HG03378 (cell line): ENCODE results near the gene TSPAN9.

Experiments used
- ATAC-seq: cut with Tn5 transposase; IDR thresholded peaks from one replicate; pipeline ENCODE4 v1.9.1; 2021; ENCODE audit warnings: mild to moderate bottlenecking, moderate library complexity; ENCODE audit not compliant: unreplicated experiment

TSPAN9 gene

DNA sequence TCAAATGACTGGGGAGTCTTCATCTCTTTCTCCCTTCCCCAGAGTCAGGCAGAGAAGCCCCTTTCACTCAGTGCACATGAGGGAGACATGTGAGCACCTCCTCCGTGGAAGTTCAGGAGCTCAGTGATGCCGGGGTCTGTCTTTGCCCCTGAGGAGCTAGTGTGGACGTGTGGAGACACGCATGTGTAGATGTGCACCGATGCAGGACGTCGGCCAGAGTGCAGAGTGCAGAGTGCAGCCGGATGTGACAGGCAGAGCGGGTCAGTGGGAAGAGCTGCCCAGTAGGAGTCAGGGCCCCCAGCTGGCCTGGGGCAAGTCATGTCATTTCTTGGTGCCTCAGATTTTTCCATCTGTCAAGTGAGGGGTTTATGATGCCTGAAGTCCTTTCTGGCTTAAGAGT lies 20.7 kb downstream of the TSPAN9 start:
- ATAC-seq, result no peak

DNA sequence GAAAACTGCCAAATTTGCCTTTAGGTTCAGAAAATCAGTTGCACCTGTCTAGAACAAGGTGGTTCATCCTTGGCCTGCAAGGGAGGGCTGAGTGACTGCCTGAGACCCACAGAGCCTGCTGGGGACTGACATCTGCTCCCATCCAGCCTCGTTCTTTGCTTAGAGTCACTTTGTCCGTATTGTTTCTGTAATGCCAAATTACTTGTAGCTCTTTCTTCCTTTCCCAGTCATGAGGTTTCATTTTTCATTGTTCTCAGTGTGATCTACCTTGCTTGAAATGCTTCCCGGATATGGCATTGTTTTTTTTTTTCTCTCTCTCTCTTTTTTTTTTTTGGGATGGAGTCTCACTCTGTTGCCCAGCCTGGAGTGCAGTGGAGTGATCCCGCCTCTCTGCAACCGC lies 21.3 kb downstream of the TSPAN9 start:
- ATAC-seq, result no peak

DNA sequence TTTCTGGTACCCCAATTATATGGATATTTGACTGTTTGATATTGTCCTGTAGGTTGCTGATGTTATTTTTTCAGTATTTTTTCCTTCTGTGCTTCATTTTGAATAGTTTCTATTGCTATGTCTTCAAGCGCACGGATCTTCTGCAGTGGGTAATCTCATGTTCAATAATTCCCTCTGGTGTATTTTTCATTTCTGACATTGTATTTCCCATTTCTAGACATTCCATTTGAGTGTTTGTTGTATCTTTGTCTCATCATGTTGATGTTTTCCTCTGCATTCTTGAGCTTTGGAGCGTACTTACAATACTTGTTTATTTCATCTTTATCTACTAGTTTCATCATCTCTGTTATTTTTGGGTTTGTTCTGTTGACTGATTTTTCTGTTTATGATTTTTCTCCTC lies 22.0 kb downstream of the TSPAN9 start:
- ATAC-seq, result no peak

- no peak for ATAC-seq
Measured at GRCh38 chr12:3101309-3102024, 24.3 kb downstream of the TSPAN9 start.

GRCh38 chr12:3102771-3103410 lies 25.7 kb downstream of the TSPAN9 start:
- ATAC-seq, result no peak

DNA sequence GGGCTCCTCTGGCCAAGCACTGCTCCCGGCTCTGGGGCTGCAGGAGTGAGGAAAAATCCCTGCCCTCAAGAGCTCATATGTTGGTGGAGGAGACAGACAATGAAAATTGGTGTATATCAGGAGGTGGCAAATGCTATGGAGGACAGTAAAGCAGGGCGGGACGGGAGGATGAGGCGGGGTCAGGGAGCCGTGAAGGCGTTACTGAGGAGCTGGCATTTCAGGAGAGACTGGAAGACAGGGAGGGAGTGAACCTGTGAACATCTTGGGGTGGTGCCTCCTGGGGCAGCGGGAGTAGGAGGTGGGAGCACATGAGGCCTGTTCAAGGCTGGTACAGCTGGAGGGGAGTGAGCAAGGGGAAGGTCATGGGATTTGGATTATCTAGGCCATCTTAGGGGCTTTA lies 26.6 kb downstream of the TSPAN9 start:
- ATAC-seq, result no peak

- no peak for ATAC-seq
Measured at GRCh38 chr12:3105690-3106479, 28.7 kb downstream of the TSPAN9 start.

DNA sequence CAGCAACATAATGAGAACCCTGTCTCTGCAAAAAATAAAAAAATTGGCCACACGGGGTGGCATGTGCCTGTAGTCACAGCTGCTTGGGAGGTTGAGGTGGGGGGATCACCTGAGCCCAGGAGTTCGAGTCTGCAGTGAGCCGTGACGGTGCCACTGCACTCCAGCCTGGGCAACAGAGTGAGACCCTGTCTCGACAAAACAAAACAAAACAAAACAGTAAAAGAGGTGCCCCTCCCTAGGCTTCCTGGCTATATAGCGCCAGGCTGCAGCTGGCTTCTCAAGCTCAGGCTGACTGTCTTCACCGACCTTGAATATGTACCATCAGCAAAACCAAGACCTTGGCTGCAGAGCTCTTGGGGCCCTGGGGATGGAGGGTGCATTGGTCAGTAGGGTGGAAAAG lies 29.4 kb downstream of the TSPAN9 start:
- ATAC-seq, result no peak

- ATAC-seq, result no peak
Measured at GRCh38 chr12:3107071-3107583, 29.9 kb downstream of the TSPAN9 start.

- no peak for ATAC-seq
Measured at GRCh38 chr12:3107954-3108353, 30.8 kb downstream of the TSPAN9 start.

GRCh38 chr12:3110578-3110977 lies 33.4 kb downstream of the TSPAN9 start:
- no peak for ATAC-seq

- no peak for ATAC-seq
Measured at GRCh38 chr12:3113671-3114325, 36.6 kb downstream of the TSPAN9 start.

DNA sequence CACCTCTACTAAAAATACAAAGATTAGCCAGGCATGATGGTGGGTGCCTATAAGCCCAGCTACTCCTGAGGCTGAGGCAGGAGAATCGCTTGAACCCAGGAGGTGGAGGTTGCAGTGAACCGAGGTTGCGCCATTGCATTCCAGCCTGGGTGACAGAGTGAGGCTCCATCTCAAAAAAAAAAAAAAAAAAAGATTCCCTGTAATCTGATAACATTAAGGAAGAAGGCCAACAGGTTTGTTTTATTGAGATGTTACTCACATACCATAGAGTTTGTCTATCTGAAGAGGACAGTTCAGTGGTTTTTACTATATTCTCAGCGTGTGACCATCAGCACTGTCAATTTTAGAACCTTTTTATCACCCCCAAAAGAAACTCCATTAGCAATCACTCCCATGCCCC lies 37.5 kb downstream of the TSPAN9 start:
- no peak for ATAC-seq

DNA sequence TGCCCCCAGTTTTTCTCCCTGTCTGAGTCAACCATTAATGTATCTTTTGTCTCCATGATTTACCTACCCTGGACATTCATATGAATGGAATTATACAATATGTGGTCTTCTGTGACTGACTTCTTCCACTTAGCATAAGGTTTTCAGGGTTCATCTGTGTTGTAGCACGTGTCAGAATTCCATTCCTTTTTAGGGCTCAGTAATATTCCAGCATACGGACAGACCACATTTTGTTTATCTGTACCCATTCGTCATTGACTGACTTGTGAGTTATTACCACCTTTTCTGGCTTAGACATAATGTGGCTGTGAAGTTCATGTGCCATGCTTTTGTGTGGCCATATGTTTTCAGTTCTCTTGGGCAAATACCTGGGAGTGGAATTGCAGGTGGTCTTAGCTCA lies 37.9 kb downstream of the TSPAN9 start:
- ATAC-seq, result no peak

DNA sequence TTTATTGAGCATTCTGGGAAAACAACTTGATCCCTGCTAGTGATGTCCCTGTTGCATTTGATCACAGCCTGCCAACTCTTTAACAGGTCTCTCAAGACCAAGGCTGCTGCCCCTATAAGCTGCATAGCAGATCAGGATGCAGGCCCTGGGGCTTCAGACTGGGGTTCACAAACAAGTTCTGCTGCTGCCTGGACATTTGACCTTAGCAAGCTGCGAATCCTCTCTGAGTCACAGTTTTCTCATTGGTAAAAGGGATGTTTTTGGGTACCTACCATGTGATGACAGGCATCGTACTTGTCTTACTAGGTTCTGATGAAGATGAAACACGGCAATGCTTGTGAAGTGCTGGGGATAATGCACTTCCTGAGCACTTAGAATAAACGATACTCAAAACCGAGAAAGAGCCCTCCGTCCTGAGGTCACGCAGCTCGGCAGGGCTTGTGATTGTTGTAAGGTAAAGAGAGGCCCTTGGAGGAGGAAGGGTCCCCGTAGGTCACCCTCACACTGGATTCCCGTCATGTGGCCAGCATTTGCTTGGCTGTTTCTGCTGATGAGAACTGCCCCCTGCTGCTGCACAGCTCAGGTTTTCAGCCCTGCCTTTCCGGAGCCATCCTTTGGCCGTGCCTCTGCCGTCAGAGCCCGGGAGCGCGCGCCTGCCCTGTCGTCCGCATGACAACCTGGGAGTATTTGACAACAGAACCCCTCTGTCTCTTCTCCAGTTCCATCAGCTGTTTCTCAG lies 39.1 kb downstream of the TSPAN9 start:
- ATAC-seq, result no peak

DNA sequence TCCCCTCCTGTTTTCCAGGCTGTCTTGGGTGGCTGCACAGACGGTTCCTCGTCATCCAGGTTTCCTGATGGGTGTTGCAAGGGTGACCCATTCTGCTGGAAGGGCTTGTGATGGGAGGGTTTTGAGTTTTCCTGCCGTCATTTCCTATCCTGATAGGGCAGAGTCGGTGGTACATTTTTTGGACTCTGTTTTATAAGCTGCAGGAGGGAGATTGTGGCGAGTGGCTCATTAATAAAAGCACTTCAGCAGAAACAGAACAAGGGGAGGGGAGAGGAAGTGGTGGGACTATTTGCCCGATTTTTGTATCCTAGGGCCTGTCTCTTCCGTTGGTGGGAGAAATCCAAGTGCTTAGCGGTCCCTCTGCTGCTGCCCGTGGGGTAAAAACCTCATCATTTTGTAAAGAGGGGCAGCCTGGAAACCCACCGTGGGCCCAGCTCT lies 40.0 kb downstream of the TSPAN9 start:
- ATAC-seq, result no peak

GRCh38 chr12:3117591-3118015 lies 40.4 kb downstream of the TSPAN9 start:
- ATAC-seq, result no peak

- ATAC-seq, result no peak
Measured at GRCh38 chr12:3119192-3119755, 42.1 kb downstream of the TSPAN9 start.

DNA sequence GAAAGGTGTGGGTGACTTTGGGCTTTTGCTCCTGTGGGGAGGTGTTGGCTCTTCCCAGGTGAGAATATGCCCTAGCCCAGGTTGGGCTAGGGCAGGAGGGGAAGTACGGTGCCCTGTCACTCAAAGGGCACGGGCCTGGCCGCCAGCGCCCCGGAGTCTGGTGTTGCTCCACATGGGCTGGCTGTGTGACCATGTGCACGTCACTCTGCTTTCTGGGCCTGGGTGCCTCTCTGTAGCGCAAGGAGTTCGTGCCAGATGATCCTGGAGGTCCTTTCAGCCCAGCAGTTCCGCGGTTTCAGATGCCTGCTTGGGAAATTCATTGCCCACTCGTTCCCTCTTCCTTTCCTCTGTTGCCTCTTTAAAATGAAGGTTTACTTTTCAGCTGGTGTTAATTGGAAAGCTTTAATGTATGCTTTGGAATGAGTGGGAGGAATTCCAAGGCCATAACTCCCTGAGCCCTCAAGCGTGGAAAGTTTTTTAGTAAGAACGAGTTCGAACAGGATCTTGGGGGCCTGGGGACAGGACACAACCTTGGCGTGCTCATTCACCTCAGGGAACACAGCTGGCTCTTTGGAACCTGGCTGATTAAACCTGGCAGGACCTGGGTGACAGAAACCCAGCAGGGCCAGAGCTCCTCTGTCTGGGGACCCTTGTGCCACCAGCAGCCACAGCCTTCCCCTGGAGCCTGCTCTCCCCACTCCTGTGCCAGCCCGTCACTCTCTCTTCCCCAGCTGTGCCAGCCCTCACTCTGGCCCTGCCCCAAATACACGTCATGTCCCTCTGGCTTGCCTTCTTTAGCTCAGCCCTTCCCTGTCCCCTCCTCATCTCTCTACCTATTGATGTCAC lies 42.8 kb downstream of the TSPAN9 start:
- no peak for ATAC-seq
